Measurements from ENCODE around the gene VDAC1. TPM values are rescaled to one million over a fixed set of nuclear protein-coding genes. Genes with fewer than 3 reads are reported as not detected.

VDAC1 gene
- total RNA-seq, 1 donor from 2014 or later, result 165 TPM

DNA sequence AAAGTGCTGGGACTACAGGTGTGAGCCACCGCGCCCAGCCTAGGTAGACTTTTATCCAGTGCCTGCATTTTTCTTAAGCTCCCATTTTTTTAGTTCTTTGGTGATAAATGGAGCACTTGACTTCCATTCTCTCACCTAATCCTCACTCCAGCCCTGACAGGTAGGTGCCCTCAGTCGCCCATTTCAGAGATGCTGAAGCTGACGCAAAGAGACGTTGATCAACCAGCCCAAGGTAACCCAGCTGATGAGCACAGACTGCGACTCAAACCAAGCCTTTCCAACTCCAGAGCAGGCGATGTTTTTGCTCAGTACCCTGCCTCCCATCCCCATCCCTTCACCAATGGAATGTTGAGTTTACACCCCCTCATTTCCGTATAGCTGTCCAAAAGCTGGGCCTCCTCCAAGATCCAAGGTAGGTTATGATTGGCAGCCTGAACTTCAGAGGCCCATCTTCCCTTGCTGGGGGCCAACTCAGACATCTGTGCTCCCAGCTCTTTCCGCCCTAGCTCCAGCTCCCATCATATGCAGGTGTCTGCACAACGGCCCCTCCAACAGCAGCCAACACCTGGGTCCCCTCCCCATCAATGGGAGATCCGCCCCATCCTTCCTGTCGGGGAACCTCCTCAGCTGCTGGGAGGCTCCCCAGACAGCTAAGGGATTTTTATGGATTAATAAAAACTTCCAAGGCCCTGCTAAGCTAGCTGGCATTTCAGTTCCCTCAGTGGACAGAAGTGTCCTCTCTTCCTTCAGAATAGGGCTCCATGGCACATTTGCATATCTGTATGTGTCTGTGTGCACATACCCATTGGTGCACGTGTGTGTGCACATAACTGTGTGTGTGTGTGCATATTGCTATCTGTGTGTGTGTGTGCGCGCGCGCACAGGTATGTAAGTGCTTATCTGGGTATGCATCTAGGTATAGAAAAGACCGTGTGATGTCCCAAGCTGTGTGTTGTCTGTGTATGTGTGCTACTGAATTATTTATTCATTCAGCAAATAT is 39.3 kb upstream of the VDAC1 start:
- TF ChIP-seq, protein P1, sequence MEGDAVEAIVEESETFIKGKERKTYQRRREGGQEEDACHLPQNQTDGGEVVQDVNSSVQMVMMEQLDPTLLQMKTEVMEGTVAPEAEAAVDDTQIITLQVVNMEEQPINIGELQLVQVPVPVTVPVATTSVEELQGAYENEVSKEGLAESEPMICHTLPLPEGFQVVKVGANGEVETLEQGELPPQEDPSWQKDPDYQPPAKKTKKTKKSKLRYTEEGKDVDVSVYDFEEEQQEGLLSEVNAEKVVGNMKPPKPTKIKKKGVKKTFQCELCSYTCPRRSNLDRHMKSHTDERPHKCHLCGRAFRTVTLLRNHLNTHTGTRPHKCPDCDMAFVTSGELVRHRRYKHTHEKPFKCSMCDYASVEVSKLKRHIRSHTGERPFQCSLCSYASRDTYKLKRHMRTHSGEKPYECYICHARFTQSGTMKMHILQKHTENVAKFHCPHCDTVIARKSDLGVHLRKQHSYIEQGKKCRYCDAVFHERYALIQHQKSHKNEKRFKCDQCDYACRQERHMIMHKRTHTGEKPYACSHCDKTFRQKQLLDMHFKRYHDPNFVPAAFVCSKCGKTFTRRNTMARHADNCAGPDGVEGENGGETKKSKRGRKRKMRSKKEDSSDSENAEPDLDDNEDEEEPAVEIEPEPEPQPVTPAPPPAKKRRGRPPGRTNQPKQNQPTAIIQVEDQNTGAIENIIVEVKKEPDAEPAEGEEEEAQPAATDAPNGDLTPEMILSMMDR (IDR thresholded peaks at IDR 0.05; ENCODE audit: unreplicated experiment), result no peak
- no peak for DNase-seq (ENCODE audit: low spot score)
- Mint-ChIP-seq H3K27me3 (ENCODE audit: unreplicated experiment) (no peaks in the 10 kb centered on the region), H3K4me1 (ENCODE audit: unreplicated experiment) (no peaks in the 10 kb centered on the region), H3K27ac (ENCODE audit: unreplicated experiment) (peak overlapping the region; percentile 24), H3K4me3 (ENCODE audit: unreplicated experiment) (no peak overlapping the region), H3K36me3 (ENCODE audit: low read depth, unreplicated experiment) (no peaks in the 10 kb centered on the region), H3K9me3 (ENCODE audit: unreplicated experiment) (no peaks in the 10 kb centered on the region)

DNA sequence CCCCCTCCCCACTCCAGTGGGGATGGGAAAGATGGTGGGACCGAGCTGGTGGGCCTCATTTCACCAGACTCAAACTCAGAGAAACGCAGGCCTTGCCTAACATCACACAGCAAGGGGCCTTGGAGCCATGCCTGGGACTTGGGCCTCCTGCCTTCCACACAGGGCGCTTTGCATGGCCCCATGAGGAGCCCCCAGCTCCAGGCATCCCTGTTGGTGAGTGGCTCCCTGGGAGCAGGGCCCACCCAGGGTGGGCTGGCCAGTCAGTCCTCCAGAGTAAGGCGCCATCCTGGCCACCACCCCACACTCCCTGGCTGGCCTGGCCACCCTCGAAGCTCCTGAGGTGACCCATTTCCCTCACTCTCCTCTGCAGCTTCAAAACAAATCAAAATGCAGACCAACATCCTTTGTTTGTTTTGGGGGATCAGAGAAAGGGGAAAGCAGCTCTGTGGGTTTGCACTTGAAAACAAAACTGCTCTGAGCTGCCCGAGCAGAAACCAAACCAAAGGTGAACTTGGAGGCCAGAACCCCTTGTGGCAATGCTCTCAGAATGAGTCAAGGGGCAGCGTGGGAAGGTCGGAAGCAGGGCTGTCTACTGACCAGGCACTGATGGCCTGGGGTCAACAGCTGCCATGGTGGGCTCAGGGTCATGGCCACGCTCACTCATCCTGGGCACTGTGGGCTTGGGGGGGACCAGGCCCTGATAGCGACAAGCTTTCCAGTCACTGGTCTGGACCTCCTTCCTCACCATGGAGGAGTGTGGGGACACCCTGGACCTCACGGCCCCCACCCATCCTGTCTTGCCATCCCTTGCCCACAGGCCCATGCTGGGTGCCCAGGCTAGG is 37.0 kb upstream of the VDAC1 start:
- no peaks in the 10 kb centered on the region for H3K27me3 Mint-ChIP-seq (ENCODE audit: unreplicated experiment)
- DNase-seq (ENCODE audit: low spot score), result no peak
- H3K27ac Mint-ChIP-seq (ENCODE audit: unreplicated experiment), result no peak overlapping the region

DNA sequence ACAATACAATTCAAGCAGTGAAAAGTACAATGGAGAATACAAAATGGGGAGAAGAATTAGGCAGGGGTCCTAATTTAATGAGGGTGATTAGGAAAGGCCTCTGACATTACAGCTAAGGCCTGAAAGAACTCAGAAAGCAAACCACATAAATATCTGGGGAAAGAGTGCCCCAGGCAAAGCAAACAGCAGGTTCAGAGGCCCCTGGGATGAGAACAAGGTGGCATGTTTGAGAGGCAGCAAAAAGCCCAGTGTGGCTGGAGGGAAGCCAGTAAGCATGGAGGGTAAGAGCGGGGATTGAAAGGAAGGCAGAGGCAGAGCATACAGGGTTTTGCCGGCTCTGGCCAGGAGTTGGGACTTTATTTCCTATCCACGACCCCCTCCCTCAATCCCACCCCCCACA is 33.4 kb upstream of the VDAC1 start:
- no peaks in the 10 kb centered on the region for H3K27me3 Mint-ChIP-seq (ENCODE audit: unreplicated experiment)
- H3K27ac Mint-ChIP-seq (ENCODE audit: unreplicated experiment), result no peak overlapping the region
- no peak for DNase-seq (ENCODE audit: low spot score)
- no peaks in the 10 kb centered on the region for H3K9me3 Mint-ChIP-seq (ENCODE audit: unreplicated experiment)
- no peak overlapping the region for H3K4me3 Mint-ChIP-seq (ENCODE audit: unreplicated experiment)
- no peaks in the 10 kb centered on the region for H3K4me1 Mint-ChIP-seq (ENCODE audit: unreplicated experiment)
- TF ChIP-seq, protein P1 (IDR thresholded peaks at IDR 0.05; ENCODE audit: unreplicated experiment), result no peak
- H3K36me3 Mint-ChIP-seq (ENCODE audit: low read depth, unreplicated experiment), result no peaks in the 10 kb centered on the region

More for the DNA sequence above, 37.0 kb upstream of the VDAC1 start:
- TF ChIP-seq, protein P1 (IDR thresholded peaks at IDR 0.05; ENCODE audit: unreplicated experiment), result no peak
- H3K36me3 Mint-ChIP-seq (ENCODE audit: low read depth, unreplicated experiment), result no peaks in the 10 kb centered on the region
- no peak overlapping the region for H3K4me3 Mint-ChIP-seq (ENCODE audit: unreplicated experiment)
- no peaks in the 10 kb centered on the region for H3K4me1 Mint-ChIP-seq (ENCODE audit: unreplicated experiment)
- H3K9me3 Mint-ChIP-seq (ENCODE audit: unreplicated experiment), result no peaks in the 10 kb centered on the region

DNA sequence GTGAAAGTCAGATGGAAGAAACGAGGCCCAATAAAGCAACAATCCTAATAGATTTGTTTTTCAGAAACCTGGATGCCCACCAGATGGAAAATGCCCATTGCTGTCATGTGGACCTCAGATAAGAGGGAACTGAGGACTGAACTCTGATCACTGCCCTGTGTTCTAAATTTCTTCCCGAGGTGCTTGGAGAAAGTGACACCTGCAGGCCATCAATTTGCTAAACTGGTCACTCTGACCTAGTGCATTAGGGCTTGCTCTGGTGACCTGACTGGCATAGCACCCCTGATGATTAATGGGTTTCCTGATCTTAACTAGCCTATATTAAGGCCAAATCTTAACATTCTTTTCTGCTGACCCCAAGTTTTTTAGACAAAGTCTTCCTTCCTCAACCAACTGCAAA is 32.4 kb upstream of the VDAC1 start:
- Mint-ChIP-seq H3K27ac (ENCODE audit: unreplicated experiment) (no peak overlapping the region), H3K4me1 (ENCODE audit: unreplicated experiment) (no peaks in the 10 kb centered on the region), H3K9me3 (ENCODE audit: unreplicated experiment) (no peaks in the 10 kb centered on the region), H3K4me3 (ENCODE audit: unreplicated experiment) (no peak overlapping the region), H3K36me3 (ENCODE audit: low read depth, unreplicated experiment) (no peaks in the 10 kb centered on the region), H3K27me3 (ENCODE audit: unreplicated experiment) (no peaks in the 10 kb centered on the region)
- no peak for DNase-seq (ENCODE audit: low spot score)
- TF ChIP-seq, protein P1 (IDR thresholded peaks at IDR 0.05; ENCODE audit: unreplicated experiment), result no peak
